Muscle of leg (tissue), 11 donors: ENCODE measurements around the gene MRTFA. TPM values are rescaled to one million over a fixed set of nuclear protein-coding genes. Genes with fewer than 3 reads are reported as not detected.
"Not testable (repeated sequence)": the region's sequence is repeated elsewhere in the genome, so short reads cannot be mapped to it uniquely, and the experiment has no call there.

ENCODE experiments used
- DNase-seq: peaks from one replicate; pipeline ENCODE4 v3.0.0; 2013
- H3K27ac ChIP-seq: one replicate; pipeline ENCODE4 v1.5.1; 2013; ENCODE audit warnings: mild to moderate bottlenecking, low read length, control low read depth
- H3K27me3 ChIP-seq: one replicate; pipeline ENCODE4 v1.6.1; 2013; ENCODE audit warnings: low read length; ENCODE audit not compliant: control insufficient read depth, insufficient read depth
- H3K36me3 ChIP-seq: one replicate; pipeline ENCODE4 v1.6.1; 2013; ENCODE audit warnings: low read length; ENCODE audit not compliant: control insufficient read depth, insufficient read depth
- H3K4me1 ChIP-seq: one replicate; pipeline ENCODE4 v1.6.1; 2013; ENCODE audit warnings: low read length; ENCODE audit not compliant: control insufficient read depth, insufficient read depth
- H3K4me3 ChIP-seq: one replicate; pipeline ENCODE4 v1.5.1; 2013; ENCODE audit warnings: low read length, control low read depth
- H3K9me3 ChIP-seq: replicated peaks from 2 replicates; pipeline ENCODE4 v1.6.1; 2013; ENCODE audit warnings: low read depth, low read length; ENCODE audit not compliant: control insufficient read depth
- WGBS: methylation state at CpG from one replicate; pipeline ENCODE4 v1.1.5; 2013; ENCODE audit warnings: missing lambda C conversion rate; ENCODE audit not compliant: insufficient coverage; 5-methylcytosine and 5-hydroxymethylcytosine counted together
- polyA plus RNA-seq, 8 donors: library from polyadenylated mRNA; unstranded; fragments of 120-200 nt; gene quantifications; one replicate each; pipeline versions ENCODE4 v1.2.1 to v1.2.3, GENCODE V29; 2013; ENCODE audit warnings: inconsistent platforms in 1 of 8, low replicate concordance in 1 of 8; ENCODE audit not compliant: insufficient read length in 8 of 8, insufficient read depth in 1 of 8
- total RNA-seq: library from RNA; stranded (reverse); fragments of 120-200 nt; gene quantifications from one replicate; pipeline ENCODE4 v1.2.4, GENCODE V29; 2013

Gene MRTFA
- total and polyA plus RNA-seq, 9 donors: 19.0 to 35.7 (median 29.5) TPM

DNA sequence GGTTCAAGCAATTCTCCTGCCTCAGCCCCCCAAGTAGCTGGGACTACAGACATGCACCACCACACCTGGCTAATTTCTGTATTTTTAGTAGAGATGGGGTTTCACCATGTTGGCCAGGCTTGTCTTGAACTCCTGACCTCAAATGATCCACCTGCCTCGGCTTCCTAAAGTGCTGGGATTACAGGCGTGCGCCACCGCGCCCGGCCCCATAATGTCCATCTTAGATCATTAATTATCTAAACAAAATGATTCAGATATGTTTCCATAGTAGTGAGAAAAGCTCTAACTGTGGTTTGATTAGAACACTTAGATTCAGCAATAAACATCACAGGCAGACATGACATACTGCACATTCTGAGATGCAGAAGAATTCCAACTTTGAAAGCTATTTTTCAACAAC lies 106.1 kb downstream of the MRTFA start:
- H3K4me1 ChIP-seq, H3K27ac ChIP-seq, H3K9me3 ChIP-seq: not testable (repeated sequence)

DNA sequence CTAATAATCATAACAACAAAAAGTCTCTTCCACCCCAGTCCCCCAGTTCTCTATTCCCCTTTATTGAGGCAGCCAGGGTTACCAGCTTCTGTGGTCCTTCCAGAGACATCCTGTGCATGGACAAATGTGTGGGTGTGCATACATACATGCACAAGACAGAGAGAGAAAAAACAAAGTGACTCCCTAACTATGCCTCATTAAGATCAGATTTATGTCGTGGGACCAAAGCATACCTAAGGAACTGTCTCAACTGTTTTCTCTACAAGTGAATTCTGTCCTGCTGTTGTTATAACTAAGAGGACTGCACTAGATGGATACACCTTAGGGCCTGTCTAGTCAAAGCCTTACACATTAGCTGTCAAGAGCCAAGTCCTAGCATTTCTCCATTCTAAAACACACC lies 106.7 kb downstream of the MRTFA start:
- Histone ChIP-seq H3K27ac (no peak overlapping the region), H3K27me3 (no peaks in the 10 kb centered on the region), H3K36me3 (no peaks in the 10 kb centered on the region), H3K4me1 (peaks cover 4% of the 10 kb centered on the region), H3K9me3 (no peaks in the 10 kb centered on the region), H3K4me3 (no peak overlapping the region)
- DNase-seq: no peak
- no CpG with 5 or more reads among the region's 1 CpG for WGBS

More for the DNA sequence above, 106.1 kb downstream of the MRTFA start:
- not testable (repeated sequence) for DNase-seq, H3K4me3 ChIP-seq, H3K27me3 ChIP-seq, H3K36me3 ChIP-seq
- WGBS: no CpG with 5 or more reads among the region's 6 CpGs

DNA sequence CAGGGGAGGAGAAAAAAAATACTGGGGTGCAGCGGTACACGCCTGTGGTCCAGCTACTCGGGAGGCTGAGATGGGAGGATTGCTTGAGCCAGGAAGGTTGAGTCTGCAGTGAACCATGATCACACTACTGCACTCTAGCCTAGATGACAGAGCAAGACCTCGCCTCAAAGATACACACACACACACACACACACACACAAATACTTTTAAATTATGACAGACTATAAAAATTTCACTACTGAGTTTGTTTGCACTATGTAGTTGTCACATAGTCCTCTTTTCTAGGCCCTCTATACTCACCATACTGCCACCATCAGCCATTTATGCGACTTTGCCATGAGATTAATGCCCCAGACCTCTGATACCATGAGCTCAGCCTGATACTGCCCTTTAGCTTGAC lies 109.6 kb downstream of the MRTFA start:
- H3K27ac ChIP-seq: no peak overlapping the region
- no peaks in the 10 kb centered on the region for H3K9me3 ChIP-seq
- WGBS: no CpG with 5 or more reads among the region's 5 CpGs

DNA sequence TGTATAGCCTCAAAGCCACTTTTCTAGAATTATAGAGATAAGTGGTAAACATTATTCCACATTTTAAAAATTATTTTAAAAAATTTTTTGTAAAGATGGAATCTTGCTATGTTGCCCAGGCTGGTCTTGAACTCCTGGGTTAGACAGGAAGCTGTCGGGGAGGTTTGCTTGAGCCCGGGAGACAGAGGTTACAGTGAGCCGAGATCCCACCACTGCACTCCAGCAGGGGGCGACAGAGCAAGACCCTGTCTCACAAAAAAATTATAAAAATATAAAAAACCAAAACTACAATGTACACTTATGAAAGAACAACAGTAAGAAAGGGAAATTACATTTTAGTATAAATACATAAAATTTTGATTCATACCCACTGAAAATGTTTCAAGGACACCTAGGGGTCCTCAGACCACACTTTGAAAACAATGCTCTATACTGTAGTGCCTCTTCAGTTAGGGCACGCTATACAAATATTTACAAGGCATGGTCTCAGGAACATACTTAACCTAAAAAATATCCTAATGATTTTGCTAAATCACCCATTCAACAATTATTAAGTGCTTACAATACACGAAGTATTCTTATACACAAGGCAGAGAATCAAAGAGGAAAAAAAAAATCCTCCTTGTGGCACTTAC lies 111.2 kb downstream of the MRTFA start:
- DNase-seq: peak; percentile 48
- WGBS: no CpG with 5 or more reads among the region's 6 CpGs
- no peak overlapping the region for H3K27ac ChIP-seq

More for the DNA sequence above, 109.6 kb downstream of the MRTFA start:
- Histone ChIP-seq H3K36me3 (peaks cover 4% of the 10 kb centered on the region), H3K27me3 (no peaks in the 10 kb centered on the region), H3K4me1 (no peaks in the 10 kb centered on the region), H3K4me3 (no peak overlapping the region)
- no peak for DNase-seq

DNA sequence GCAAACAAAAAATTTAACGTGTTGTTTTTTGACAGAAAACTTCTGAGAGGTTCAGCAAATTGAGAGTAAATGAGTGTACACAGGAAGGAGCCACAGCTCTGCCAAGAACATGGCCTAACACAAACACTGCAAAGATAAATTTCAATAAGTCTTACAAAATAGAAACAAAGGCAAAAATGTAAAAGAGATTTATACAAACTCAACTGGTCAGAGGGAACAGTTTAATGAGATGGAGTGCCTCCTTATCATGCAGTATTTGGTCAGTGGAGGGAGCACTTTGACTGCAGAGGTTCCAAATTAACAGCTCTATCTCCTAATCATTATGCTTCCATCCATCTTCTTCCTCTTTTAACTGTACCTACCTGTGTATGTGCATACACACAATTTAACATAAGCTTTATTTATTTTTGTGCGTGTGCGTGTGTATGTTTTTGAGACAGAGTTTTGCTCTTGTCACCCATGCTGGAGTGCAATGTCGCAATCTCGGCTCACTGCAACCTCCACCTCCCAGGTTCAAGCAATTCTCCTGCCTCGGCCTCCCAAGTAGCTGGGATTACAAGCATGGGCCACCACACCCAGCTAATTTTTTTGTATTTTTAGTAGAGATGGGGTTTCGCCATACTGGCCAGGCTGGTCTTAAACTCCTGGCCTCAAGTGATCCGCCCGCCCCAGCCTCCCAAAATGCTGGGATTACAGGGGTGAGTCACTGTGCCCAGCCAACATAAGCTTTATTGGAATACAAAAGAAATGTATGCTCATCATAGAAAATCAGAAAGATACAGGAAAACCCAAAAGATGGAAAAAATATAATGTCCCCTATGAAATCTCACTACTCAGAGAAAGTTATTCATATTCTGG lies 111.9 kb downstream of the MRTFA start:
- Histone ChIP-seq H3K27ac (no peak overlapping the region), H3K4me1 (no peaks in the 10 kb centered on the region), H3K9me3 (no peaks in the 10 kb centered on the region), H3K36me3 (peaks cover 4% of the 10 kb centered on the region), H3K27me3 (no peaks in the 10 kb centered on the region), H3K4me3 (no peak overlapping the region)
- DNase-seq: no peak
- no CpG with 5 or more reads among the region's 9 CpGs for WGBS

More for the DNA sequence above, 111.2 kb downstream of the MRTFA start:
- Histone ChIP-seq H3K27me3 (no peaks in the 10 kb centered on the region), H3K36me3 (peaks cover 4% of the 10 kb centered on the region), H3K4me3 (no peak overlapping the region), H3K4me1 (no peaks in the 10 kb centered on the region), H3K9me3 (no peaks in the 10 kb centered on the region)

DNA sequence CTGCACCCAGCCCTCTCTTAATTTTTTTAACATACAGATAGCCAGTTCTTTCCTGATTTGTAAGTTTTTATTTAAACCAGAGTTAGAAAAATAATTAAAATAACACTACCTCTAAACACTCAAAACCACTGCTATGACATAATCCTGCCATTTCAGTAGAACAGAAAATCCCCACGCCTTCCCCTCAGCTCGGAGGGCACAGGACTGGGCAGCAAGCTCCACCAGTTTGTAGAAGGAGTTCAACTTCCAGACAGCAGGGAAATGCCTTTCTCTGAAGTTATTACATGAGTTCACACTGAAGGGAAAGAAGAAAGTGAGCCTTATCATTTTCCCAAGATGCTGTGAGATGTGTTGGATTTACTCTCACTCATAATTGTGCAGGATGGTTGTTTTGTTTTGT lies 114.4 kb downstream of the MRTFA start:
- WGBS: no CpG with 5 or more reads among the region's 2 CpGs
- DNase-seq: no peak
- H3K27me3 ChIP-seq: no peaks in the 10 kb centered on the region
- no peak overlapping the region for H3K4me3 ChIP-seq
- no peaks in the 10 kb centered on the region for H3K9me3 ChIP-seq
- no peak overlapping the region for H3K27ac ChIP-seq
- H3K4me1 ChIP-seq: no peaks in the 10 kb centered on the region
- H3K36me3 ChIP-seq: peaks cover 12% of the 10 kb centered on the region

DNA sequence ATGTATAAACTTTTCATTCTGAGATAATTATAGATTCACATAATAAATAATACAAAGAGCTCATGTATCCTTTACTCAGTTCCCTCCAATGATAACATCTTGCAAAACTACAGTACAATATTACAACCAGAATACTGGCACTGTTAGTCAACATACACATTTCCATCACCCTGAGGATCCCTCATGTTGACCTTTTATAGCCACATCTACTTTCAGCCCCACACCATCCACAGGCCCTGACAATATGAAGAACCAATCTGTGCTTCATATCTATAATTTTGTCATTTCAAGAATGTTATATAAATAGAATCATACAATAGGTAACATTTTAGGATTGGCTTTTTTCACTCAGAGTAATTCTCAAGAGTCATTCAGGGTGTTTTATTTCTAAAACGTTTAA lies 115.5 kb downstream of the MRTFA start:
- no peaks in the 10 kb centered on the region for H3K27me3 ChIP-seq
- DNase-seq: no peak
- no peaks in the 10 kb centered on the region for H3K4me1 ChIP-seq
- peaks cover 12% of the 10 kb centered on the region for H3K36me3 ChIP-seq
- no peak overlapping the region for H3K4me3 ChIP-seq
- no CpG with 5 or more reads among the region's 1 CpG for WGBS
- H3K9me3 ChIP-seq: no peaks in the 10 kb centered on the region
- no peak overlapping the region for H3K27ac ChIP-seq

DNA sequence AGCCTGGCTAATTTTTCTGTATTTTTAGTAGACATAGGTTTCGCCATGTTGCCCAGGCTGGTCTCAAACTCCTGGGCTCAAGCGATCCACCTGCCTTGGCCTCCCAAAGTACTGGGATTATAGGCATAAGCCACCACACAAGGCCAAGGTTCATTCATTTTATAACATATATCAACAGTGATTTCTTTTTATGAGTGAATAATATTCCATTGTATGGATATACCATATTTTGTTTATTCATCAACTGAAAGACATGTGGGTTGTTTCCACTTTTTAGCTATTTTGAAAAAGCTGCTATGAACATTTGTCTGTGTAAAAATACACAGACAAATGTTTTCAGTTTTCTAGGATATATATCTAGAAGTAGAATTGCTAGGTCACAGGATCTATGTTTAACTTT lies 116.0 kb downstream of the MRTFA start:
- no CpG with 5 or more reads among the region's 2 CpGs for WGBS
- H3K27ac ChIP-seq: no peak overlapping the region

DNA sequence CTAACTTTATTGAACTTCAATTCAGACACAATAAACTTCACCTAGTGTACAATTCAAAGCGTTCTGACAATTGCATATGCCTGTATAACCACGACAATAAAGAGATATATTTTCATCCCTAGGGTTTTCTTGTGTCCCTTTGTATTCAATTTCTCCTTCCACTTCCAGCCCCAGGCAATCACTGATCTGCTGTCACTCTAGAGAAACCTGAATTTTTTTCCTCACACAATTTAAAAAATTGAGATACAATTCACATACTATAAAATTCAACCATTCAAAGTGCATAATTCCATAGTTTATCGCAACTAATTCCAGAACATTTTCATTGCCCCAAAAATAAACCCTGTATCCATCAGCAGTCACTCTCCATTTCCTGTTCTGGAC lies 116.6 kb downstream of the MRTFA start:
- 86% methylated on average over 1 of the region's 3 CpGs for WGBS
- Histone ChIP-seq H3K4me1 (no peaks in the 10 kb centered on the region), H3K9me3 (no peaks in the 10 kb centered on the region), H3K36me3 (peaks cover 12% of the 10 kb centered on the region), H3K27me3 (no peaks in the 10 kb centered on the region), H3K27ac (no peak overlapping the region), H3K4me3 (no peak overlapping the region)
- DNase-seq: no peak

More for the DNA sequence above, 116.0 kb downstream of the MRTFA start:
- Histone ChIP-seq H3K27me3 (no peaks in the 10 kb centered on the region), H3K4me1 (no peaks in the 10 kb centered on the region), H3K4me3 (no peak overlapping the region), H3K36me3 (peaks cover 12% of the 10 kb centered on the region), H3K9me3 (no peaks in the 10 kb centered on the region)
- no peak for DNase-seq

DNA sequence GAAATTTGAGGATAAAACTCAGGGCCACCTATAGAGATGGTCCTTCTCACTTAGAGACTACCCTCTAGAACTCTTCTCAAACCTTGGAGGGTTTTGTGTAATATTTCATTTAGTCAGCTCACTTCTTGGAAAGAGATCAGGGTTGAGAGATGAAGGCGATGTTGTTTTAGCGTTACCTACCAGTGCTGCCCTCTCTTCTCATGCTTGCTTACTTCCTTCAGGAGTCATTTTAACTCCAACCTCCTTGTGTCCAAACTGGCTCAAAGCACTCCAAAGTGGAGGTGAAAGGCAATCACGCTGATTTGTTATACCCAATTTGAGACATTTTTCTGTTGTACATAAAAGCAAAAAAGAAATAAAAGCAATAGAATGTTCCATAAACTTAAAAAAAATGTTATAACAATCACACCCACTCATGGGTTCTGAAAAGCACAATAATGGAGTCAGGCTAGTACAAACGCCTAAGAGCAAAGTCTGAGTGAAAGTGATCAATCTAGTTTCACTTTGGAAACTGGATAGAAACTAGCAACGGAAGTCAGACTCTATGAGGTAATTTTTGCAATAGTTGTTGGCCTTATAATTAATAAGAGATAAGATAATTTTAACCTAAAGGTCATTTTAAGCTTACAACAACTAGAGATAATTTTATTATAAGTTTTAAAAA lies 117.1 kb downstream of the MRTFA start:
- Histone ChIP-seq H3K4me1 (no peaks in the 10 kb centered on the region), H3K4me3 (no peak overlapping the region), H3K36me3 (peaks cover 12% of the 10 kb centered on the region), H3K9me3 (no peaks in the 10 kb centered on the region), H3K27me3 (no peaks in the 10 kb centered on the region), H3K27ac (no peak overlapping the region)
- WGBS: no CpG with 5 or more reads among the region's 5 CpGs
- DNase-seq: no peak
